GM11168 (cell line): ENCODE measurements around the gene SPINDOC.

Experiments
- in situ Hi-C: fragments of 300-500 bp; cut with MboI; formaldehyde crosslinking; loops from one replicate; pipeline ENCODE4 v1.12.0; 2022; ENCODE audit warnings: low sequenced_read_pairs; ENCODE audit not compliant: unreplicated experiment

SPINDOC gene

GRCh38 chr11:63875506-63876065 lies 62.3 kb downstream of the SPINDOC start:
- in situ Hi-C loops: no loop called here

DNA sequence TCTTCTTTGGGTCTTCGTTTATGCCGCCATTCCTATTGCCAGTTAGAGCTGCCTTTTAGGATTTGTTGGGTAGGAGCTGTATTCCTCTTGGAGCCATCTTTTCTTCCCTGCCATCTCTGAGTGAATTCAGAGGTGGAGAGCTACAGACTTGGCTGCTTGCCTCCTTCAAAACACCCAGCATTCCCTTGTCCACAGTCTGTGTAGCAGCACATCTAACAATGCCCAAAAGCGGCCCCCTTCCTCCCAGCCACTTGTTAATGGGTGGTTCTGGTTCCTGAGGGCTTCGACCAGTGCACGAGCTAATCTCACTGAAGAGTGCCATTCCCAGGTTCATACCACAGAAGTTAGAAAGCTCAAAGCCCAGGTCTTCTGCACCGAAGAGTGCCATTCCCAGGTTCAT lies 63.4 kb downstream of the SPINDOC start:
- in situ Hi-C loops: no loop called here
